SK-N-SH (cell line): ENCODE measurements around the gene GANAB. TPM values are rescaled to one million over a fixed set of nuclear protein-coding genes. Genes with fewer than 3 reads are reported as not detected.

Experiments
- CTCF ChIA-PET: fragments of 300-600, 350-600 bp; formaldehyde crosslinking; extraction: SDS; loops from one replicate; lab custom pipeline; 2021; lab: Yijun Ruan, JAX
- POLR2A ChIA-PET: fragments of 350-600 bp; sonication (Branson Sonifier 250); formaldehyde crosslinking; extraction: SDS; loops from one replicate; lab custom pipeline; 2020; ENCODE audit warnings: antibody characterized with exemption, inconsistent platforms; lab: Yijun Ruan, JAX
- DNase-seq: peaks from one replicate; pipeline ENCODE4 v3.0.0; 2012
- H2AFZ ChIP-seq: fragments of 200-600 bp; sonication (generic); 2 replicates; pipeline ENCODE4 v1.8.1; 2016; ENCODE audit warnings: antibody characterized with exemption, mild to moderate bottlenecking, low read depth
- H3F3A ChIP-seq: fragments of 200-600 bp; sonication (generic); replicated peaks from 2 replicates; pipeline ENCODE3; 2016; ENCODE audit warnings: antibody characterized with exemption, mild to moderate bottlenecking; ENCODE audit not compliant: insufficient read depth
- H3K27ac ChIP-seq, 2 experiments: fragments of 200-500 bp in 1 of 2; fragments of 200-600 bp in 1 of 2; sonication (Bioruptor generic) in 1 of 2; sonication (generic), shearing (Covaris generic) in 1 of 2; 2 replicates each; pipeline versions ENCODE4 v1.5.1 to v1.6.1; 2014 to 2016; ENCODE audit warnings: low read depth in 2 of 2, inconsistent platforms in 1 of 2, low read length in 1 of 2, mild to moderate bottlenecking in 1 of 2, mixed read lengths in 1 of 2
- H3K27me3 ChIP-seq: fragments of 200-600 bp; sonication (generic), shearing (Covaris generic); 2 replicates; pipeline ENCODE4 v1.6.1; 2016; ENCODE audit warnings: mixed run types; ENCODE audit not compliant: insufficient read depth
- H3K36me3 ChIP-seq, 2 experiments: fragments of 200-500 bp in 1 of 2; fragments of 200-600 bp in 1 of 2; sonication (Bioruptor generic) in 1 of 2; sonication (generic) in 1 of 2; replicated peaks in 1 of 2; 2 replicates each; pipeline versions ENCODE3 to v1.5.1; 2014 to 2016; ENCODE audit warnings: low read length in 1 of 2, mild to moderate bottlenecking in 1 of 2; ENCODE audit not compliant: insufficient read depth in 2 of 2, control insufficient read depth in 1 of 2
- H3K4me1 ChIP-seq, 2 experiments: fragments of 200-500 bp in 1 of 2; fragments of 200-600 bp in 1 of 2; sonication (Bioruptor generic) in 1 of 2; sonication (generic), shearing (Covaris generic) in 1 of 2; 2 replicates each; pipeline versions ENCODE4 v1.5.1 to v1.6.1; 2014 to 2016; ENCODE audit warnings: low read depth in 1 of 2, low read length in 1 of 2, mixed run types in 1 of 2; ENCODE audit not compliant: insufficient read depth in 2 of 2, control insufficient read depth in 1 of 2
- H3K4me2 ChIP-seq: fragments of 200-600 bp; sonication (generic), shearing (Covaris generic); 2 replicates; pipeline ENCODE4 v1.6.1; 2017; ENCODE audit warnings: mixed run types
- H3K4me3 ChIP-seq, 2 experiments: fragments of 200-500 bp in 1 of 2; fragments of 200-600 bp in 1 of 2; sonication (Bioruptor generic) in 1 of 2; sonication (generic), shearing (Covaris generic) in 1 of 2; 2 replicates each; pipeline versions ENCODE4 v1.5.1 to v1.8.1; 2014 to 2016; ENCODE audit warnings: low read depth in 2 of 2, inconsistent platforms in 1 of 2, low read length in 1 of 2, mild to moderate bottlenecking in 1 of 2, mixed read lengths in 1 of 2, moderate library complexity in 1 of 2
- H3K79me2 ChIP-seq: fragments of 200-600 bp; sonication (generic); 2 replicates; pipeline ENCODE4 v1.8.1; 2017; ENCODE audit warnings: mild to moderate bottlenecking; ENCODE audit not compliant: insufficient read depth
- H3K9ac ChIP-seq: fragments of 200-600 bp; sonication (generic); 2 replicates; pipeline ENCODE4 v1.6.1; 2017; ENCODE audit warnings: mixed run types
- H3K9me2 ChIP-seq: fragments of 200-600 bp; sonication (generic); 2 replicates; pipeline ENCODE4 v1.6.1; 2017; ENCODE audit warnings: mixed run types
- H3K9me3 ChIP-seq: fragments of 200-600 bp; sonication (generic); 2 replicates; pipeline ENCODE4 v1.6.1; 2017; ENCODE audit warnings: mixed run types, mild to moderate bottlenecking, moderate library complexity
- H4K20me1 ChIP-seq: fragments of 200-600 bp; sonication (generic); 2 replicates; pipeline ENCODE4 v1.6.1; 2017; ENCODE audit warnings: mild to moderate bottlenecking, mixed run types; ENCODE audit not compliant: insufficient read depth
- CHD2 ChIP-seq: fragments of 150-350 bp; IDR thresholded peaks from 2 replicates; pipeline ENCODE4 v1.6.1; 2018; ENCODE audit warnings: low read length; ENCODE audit not compliant: partially characterized antibody
- CTCF ChIP-seq: fragments of 200-600 bp; sonication (generic); IDR thresholded peaks from 2 replicates; pipeline ENCODE4 v1.6.1; 2017; ENCODE audit warnings: antibody characterized with exemption, mild to moderate bottlenecking, moderate library complexity
- ELF1 ChIP-seq: IDR thresholded peaks from 2 replicates; pipeline ENCODE4 v1.4.0; 2012
- EP300 ChIP-seq, 2 experiments: IDR thresholded peaks; 2 replicates each; pipeline versions ENCODE4 v1.4.0 to v1.6.1; 2012; ENCODE audit warnings: borderline replicate concordance in 1 of 2, low read depth in 1 of 2, low read length in 1 of 2
- EZH2phosphoT487 ChIP-seq: fragments of 200-600 bp; sonication (generic); IDR thresholded peaks from 2 replicates; pipeline ENCODE4 v1.6.1; 2017; ENCODE audit warnings: low read depth, mixed run types, mild to moderate bottlenecking, antibody characterized with exemption, moderate library complexity, borderline replicate concordance
- FOSL2 ChIP-seq: IDR thresholded peaks from 2 replicates; pipeline ENCODE4 v1.4.0; 2012; ENCODE audit warnings: low read depth, mild to moderate bottlenecking, moderate library complexity, borderline replicate concordance
- FOXM1 ChIP-seq: IDR thresholded peaks from 2 replicates; pipeline ENCODE4 v1.4.0; 2012; ENCODE audit warnings: low read depth, mild to moderate bottlenecking
- GABPA ChIP-seq: IDR thresholded peaks from 2 replicates; pipeline ENCODE4 v1.4.0; 2012; ENCODE audit warnings: low read depth, mild to moderate bottlenecking
- IRF3 ChIP-seq: fragments of 150-350 bp; IDR thresholded peaks from 2 replicates; pipeline ENCODE4 v1.6.1; 2016; ENCODE audit warnings: mild to moderate bottlenecking, low read depth, low read length
- MAX ChIP-seq: IDR thresholded peaks from 2 replicates; pipeline ENCODE4 v1.4.0; 2012; ENCODE audit warnings: low read depth
- MEF2A ChIP-seq: IDR thresholded peaks from 2 replicates; pipeline ENCODE4 v1.4.0; 2012; ENCODE audit warnings: low read depth, borderline replicate concordance
- MXI1 ChIP-seq: IDR thresholded peaks from 2 replicates; pipeline ENCODE4 v1.6.1; 2012; ENCODE audit warnings: mild to moderate bottlenecking, low read depth, low read length, improper control_type of control experiment
- NFIC ChIP-seq: IDR thresholded peaks from 2 replicates; pipeline ENCODE4 v1.4.0; 2012; ENCODE audit warnings: borderline replicate concordance
- NRF1 ChIP-seq: IDR thresholded peaks from 2 replicates; pipeline ENCODE4 v1.6.1; 2012; ENCODE audit warnings: low read depth, mild to moderate bottlenecking, low read length
- PBX3 ChIP-seq: IDR thresholded peaks from 2 replicates; pipeline ENCODE4; 2012
- POLR2AphosphoS5 ChIP-seq: IDR thresholded peaks from 2 replicates; pipeline ENCODE4 v1.6.1; 2012; ENCODE audit warnings: low read depth, low read length
- RCOR1 ChIP-seq: fragments of 150-350 bp; IDR thresholded peaks from 2 replicates; pipeline ENCODE4 v1.6.1; 2017; ENCODE audit warnings: antibody characterized with exemption, low read length
- RFX5 ChIP-seq: IDR thresholded peaks from 2 replicates; pipeline ENCODE4 v1.6.1; 2012; ENCODE audit warnings: mild to moderate bottlenecking, improper control_type of control experiment, low read length
- RXRA ChIP-seq: IDR thresholded peaks from 2 replicates; pipeline ENCODE4 v1.4.0; 2012; ENCODE audit warnings: low read depth, mild to moderate bottlenecking, borderline replicate concordance
- SIN3A ChIP-seq: IDR thresholded peaks from 2 replicates; pipeline ENCODE4 v1.6.1; 2012; ENCODE audit warnings: low read depth, mild to moderate bottlenecking, low read length, moderate library complexity, borderline replicate concordance
- TAF1 ChIP-seq: IDR thresholded peaks from 2 replicates; pipeline ENCODE4 v1.6.1; 2012; ENCODE audit warnings: low read depth, mild to moderate bottlenecking, low read length, moderate library complexity, borderline replicate concordance
- TCF12 ChIP-seq: IDR thresholded peaks from 2 replicates; pipeline ENCODE4 v1.4.0; 2012
- TEAD4 ChIP-seq: IDR thresholded peaks from 2 replicates; pipeline ENCODE4 v1.4.0; 2012; ENCODE audit warnings: mild to moderate bottlenecking, borderline replicate concordance; ENCODE audit not compliant: insufficient read depth
- USF1 ChIP-seq: IDR thresholded peaks from 2 replicates; pipeline ENCODE4 v1.4.0; 2012; ENCODE audit warnings: low read depth, borderline replicate concordance
- YY1 ChIP-seq: IDR thresholded peaks from 2 replicates; pipeline ENCODE4 v1.4.0; 2012; ENCODE audit warnings: low read depth, mild to moderate bottlenecking
- WGBS: methylation state at CpG from one replicate; pipeline ENCODE4 v1.1.6; 2017; ENCODE audit warnings: low lambda C conversion rate; 5-methylcytosine and 5-hydroxymethylcytosine counted together
- polyA plus RNA-seq, 3 experiments: library from polyadenylated mRNA; depleted of rRNA; stranded (reverse); fragments of >200 nt; gene quantifications; 2 replicates each; pipeline ENCODE4 v1.2.3, GENCODE V29; 2012

GANAB gene
- 275 and 332 TPM in 2 replicates for polyA plus RNA-seq (2012; rRNA removed)
- polyA plus RNA-seq (2012; cell fraction: cytosol; rRNA removed): 181 and 227 TPM in 2 replicates
- 256 and 415 TPM in 2 replicates for polyA plus RNA-seq (2012; cell fraction: nucleus; rRNA removed)

GRCh38 chr11:62645946-62646824 lies at the start of gene GANAB:
TSS of gene GANAB (minus strand) at chr11:62646613. CDS start at chr11:62646599, 14 bp downstream.
- H3K9me3 ChIP-seq: no peaks in the 10 kb centered on the region
- peaks cover 63% of the 10 kb centered on the region for H3K79me2 ChIP-seq
- H3K27ac ChIP-seq: peak within 1 kb of the TSS; percentile 77 to 88
- peaks cover 21 to 34% of the 10 kb centered on the region in 2 experiments for H3K36me3 ChIP-seq
- peaks cover 5% of the 10 kb centered on the region for H3F3A ChIP-seq
- H3K4me2 ChIP-seq: peak within 1 kb of the TSS; percentile 92
- H3K9ac ChIP-seq: peak within 1 kb of the TSS; percentile 97
- H2AFZ ChIP-seq: no peak within 1 kb of the TSS; the same call in 1 of the 2 replicates
- peak within 1 kb of the TSS; percentile 78 to 87 for H3K4me3 ChIP-seq
- no peaks in the 10 kb centered on the region for H3K27me3 ChIP-seq
- no peaks in the 10 kb centered on the region for H3K9me2 ChIP-seq
- CTCF ChIA-PET: interaction anchor here (0.6 to 1.9 kb wide), 7 partner anchors 19 to 251 kb away, joined by 3 to 5 read pairs (median 4); partner anchors contain the start of genes C11orf98, CSKMT and SLC3A2
- H4K20me1 ChIP-seq: 0 out of 2 replicates have a peak, but pooled peaks cover 5% of the 10 kb centered on the region
- POLR2A ChIA-PET: interaction anchor here (0.5 to 7.3 kb wide), 12 partner anchors 9 to 1402 kb away, joined by 3 to 52 read pairs (median 4); partner anchors contain the start of genes B3GAT3, C11orf98, CSKMT and LBHD1
- under 1% methylated on average over 60 of the region's 73 CpGs for WGBS
- DNase-seq: peak; percentile 99
- peaks cover 5 to 8% of the 10 kb centered on the region in 2 experiments; a peak in 2 of 4 replicates for H3K4me1 ChIP-seq
- TF ChIP-seq USF1: no peak
- no peak for TF ChIP-seq EZH2phosphoT487
- no peak for TF ChIP-seq FOSL2
- peak; percentile 53 for TF ChIP-seq PBX3
- no peak for TF ChIP-seq FOXM1
- TF ChIP-seq YY1: peak; percentile 96
- TF ChIP-seq IRF3: no peak
- peak; percentile 99 for TF ChIP-seq MXI1
- TF ChIP-seq SIN3A: peak; percentile 90; the same call in 1 of the 2 replicates
- TF ChIP-seq RFX5: peak; percentile 45; the same call in 1 of the 2 replicates
- TF ChIP-seq CHD2: peak; percentile 93
- TF ChIP-seq MEF2A: no peak
- TF ChIP-seq NFIC: no peak
- no peak for TF ChIP-seq RXRA
- TF ChIP-seq GABPA: peak; percentile 79
- TF ChIP-seq MAX: peak; percentile 55
- peak; percentile 90 for TF ChIP-seq POLR2AphosphoS5
- no peak; a peak in 1 of 4 replicates for TF ChIP-seq EP300 (IDR thresholded peaks at IDR 0.05; ENCODE audit: borderline replicate concordance in 1 of 2, low read depth in 1 of 2, low read length in 1 of 2)
- TF ChIP-seq TAF1: peak; percentile 97
- TF ChIP-seq NRF1: peak; percentile 51; the same call in 1 of the 2 replicates
- TF ChIP-seq RCOR1: no peak
- peak; percentile 63 for TF ChIP-seq ELF1
- 0 out of 2 replicates have a peak, but pooled peaks have one; percentile 51 for TF ChIP-seq TEAD4
- no peak for TF ChIP-seq CTCF
- TF ChIP-seq TCF12: no peak
